Psoas muscle (tissue), 8 donors: ENCODE data around the gene ATP6V0E1. TPM values are rescaled to one million over a fixed set of nuclear protein-coding genes. Genes with fewer than 3 reads are reported as not detected.

ENCODE experiments used
- ATAC-seq, 4 donors: fragments of 200-7000 bp; cut with Tn5 transposase; one replicate each; pipeline ENCODE4 v1.9.1; 2020; ENCODE audit warnings: moderate library complexity in 3 of 4, mild to moderate bottlenecking in 2 of 4
- DNase-seq, 2 donors: peaks; one replicate each; pipeline ENCODE4 v3.0.0-alpha.2; 2020
- H3K27ac ChIP-seq: fragments of 200-600 bp; one replicate; pipeline ENCODE4 v1.8.0; 2022
- H3K27me3 ChIP-seq, 3 donors: fragments of 200-600 bp in 1 of 3; one replicate each; pipeline versions ENCODE4 v1.6.1 to v1.8.0; 2013 to 2022; ENCODE audit warnings: low read length in 2 of 3, mild to moderate bottlenecking in 2 of 3, moderate library complexity in 1 of 3; ENCODE audit not compliant: insufficient read depth in 3 of 3
- H3K36me3 ChIP-seq, 2 donors: fragments of 200-600 bp in 1 of 2; one replicate each; pipeline versions ENCODE4 v1.6.1 to v1.8.0; 2013 to 2022; ENCODE audit warnings: low read depth in 1 of 2, mild to moderate bottlenecking in 1 of 2, moderate library complexity in 1 of 2; ENCODE audit not compliant: insufficient read depth in 1 of 2
- H3K4me1 ChIP-seq: fragments of 200-600 bp; one replicate; pipeline ENCODE4 v1.8.0; 2022
- H3K4me3 ChIP-seq: fragments of 200-600 bp; one replicate; pipeline ENCODE4 v1.8.0; 2022; ENCODE audit warnings: mild to moderate bottlenecking
- H3K9me3 ChIP-seq: fragments of 200-600 bp; one replicate; pipeline ENCODE4 v1.8.0; 2022
- WGBS, 3 donors: extraction: QIAGEN DNeasy Blood & Tissue Kit; methylation state at CpG; one replicate each; pipeline versions ENCODE4 v1.1.6 to v1.1.7; 2013; 5-methylcytosine and 5-hydroxymethylcytosine counted together
- intact Hi-C, 2 donors: fragments of 100-400 bp; cut with DNase I; formaldehyde crosslinking; loops; one replicate each; pipeline versions ENCODE4 v1.11.0 to v1.14.2; 2022
- polyA plus RNA-seq, 3 donors: library from polyadenylated mRNA; stranded (reverse); fragments of 200-250 nt; gene quantifications; one replicate each; pipeline ENCODE4 v1.2.3, GENCODE V29; 2013
- total RNA-seq, 4 donors: library from RNA; stranded (reverse); fragmentation: NEBNext Ultra II Directional in 2 of 4; extraction: Animal tissue kit (Norgen Biotek cat#: 25700) in 2 of 4; gene quantifications; one replicate each; pipeline versions ENCODE4 v1.2.1 to v1.2.4, GENCODE V29; 2021 to 2023
- TF ChIP-seq, protein P1 (sequence below): fragments of 200-600 bp; IDR thresholded peaks from one replicate; pipeline ENCODE4 v1.8.0; 2022; ENCODE audit warnings: antibody characterized with exemption
- donor health status: healthy with polysubstance abuse.
- donor health status: DM: no; HTN: no; CAD: no; lungs with moderate emphysema.
- donor health status: Bipolar disorder and iron deficiency.
- donor health status: healthy.
- donor health status: DM: yes; HTN: yes; CAD: no.
- donor health status: DM: no; HTN: no; CAD: no.
- donor health status: DM: no; HTN: no; CAD: no.
- donor health status: DM: yes; HTN: yes; CAD: no.

Gene ATP6V0E1
- total and polyA plus RNA-seq, 7 donors = 97.8 to 319 (median 163) TPM

DNA sequence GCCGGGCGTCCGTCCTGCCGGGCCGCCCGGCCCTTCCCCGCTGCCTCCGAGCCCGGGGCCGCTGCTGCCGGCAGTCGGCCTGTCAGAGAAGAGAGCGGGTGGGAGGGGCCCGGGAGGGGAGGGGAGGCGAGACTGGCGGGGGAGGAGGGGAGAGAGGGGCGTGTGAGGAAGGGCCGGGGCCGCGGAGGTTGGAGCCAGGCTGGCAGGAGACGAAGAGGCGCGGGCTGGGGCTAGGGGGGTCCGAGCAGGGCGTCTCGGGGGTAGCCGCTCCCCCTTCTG, 73.2 kb downstream of the ATP6V0E1 start:
- intact Hi-C loops = loop anchor here (5.0 to 10.0 kb wide), 3 partner anchors 72 to 88 kb away; partner anchors contain the start of genes ATP6V0E1 (in 2 of the 2) and BNIP1 (in 1 of the 2)
- DNase-seq (no peak), ATAC-seq (peak; percentile 68 to 78 (median 74))
- H3K27ac ChIP-seq = peak overlapping the region; percentile 100
- no peaks in the 10 kb centered on the region for H3K9me3 ChIP-seq
- TF ChIP-seq, protein P1, sequence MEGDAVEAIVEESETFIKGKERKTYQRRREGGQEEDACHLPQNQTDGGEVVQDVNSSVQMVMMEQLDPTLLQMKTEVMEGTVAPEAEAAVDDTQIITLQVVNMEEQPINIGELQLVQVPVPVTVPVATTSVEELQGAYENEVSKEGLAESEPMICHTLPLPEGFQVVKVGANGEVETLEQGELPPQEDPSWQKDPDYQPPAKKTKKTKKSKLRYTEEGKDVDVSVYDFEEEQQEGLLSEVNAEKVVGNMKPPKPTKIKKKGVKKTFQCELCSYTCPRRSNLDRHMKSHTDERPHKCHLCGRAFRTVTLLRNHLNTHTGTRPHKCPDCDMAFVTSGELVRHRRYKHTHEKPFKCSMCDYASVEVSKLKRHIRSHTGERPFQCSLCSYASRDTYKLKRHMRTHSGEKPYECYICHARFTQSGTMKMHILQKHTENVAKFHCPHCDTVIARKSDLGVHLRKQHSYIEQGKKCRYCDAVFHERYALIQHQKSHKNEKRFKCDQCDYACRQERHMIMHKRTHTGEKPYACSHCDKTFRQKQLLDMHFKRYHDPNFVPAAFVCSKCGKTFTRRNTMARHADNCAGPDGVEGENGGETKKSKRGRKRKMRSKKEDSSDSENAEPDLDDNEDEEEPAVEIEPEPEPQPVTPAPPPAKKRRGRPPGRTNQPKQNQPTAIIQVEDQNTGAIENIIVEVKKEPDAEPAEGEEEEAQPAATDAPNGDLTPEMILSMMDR = no peak
- peak overlapping the region; percentile 100 for H3K4me3 ChIP-seq
- H3K4me1 ChIP-seq = peaks cover 23% of the 10 kb centered on the region
- no peaks in the 10 kb centered on the region for H3K27me3 ChIP-seq
- 0 to 1% (median 1%) methylated on average over 15 to 27 of the region's 27 CpGs for WGBS, 3 donors
- no peaks in the 10 kb centered on the region for H3K36me3 ChIP-seq

DNA sequence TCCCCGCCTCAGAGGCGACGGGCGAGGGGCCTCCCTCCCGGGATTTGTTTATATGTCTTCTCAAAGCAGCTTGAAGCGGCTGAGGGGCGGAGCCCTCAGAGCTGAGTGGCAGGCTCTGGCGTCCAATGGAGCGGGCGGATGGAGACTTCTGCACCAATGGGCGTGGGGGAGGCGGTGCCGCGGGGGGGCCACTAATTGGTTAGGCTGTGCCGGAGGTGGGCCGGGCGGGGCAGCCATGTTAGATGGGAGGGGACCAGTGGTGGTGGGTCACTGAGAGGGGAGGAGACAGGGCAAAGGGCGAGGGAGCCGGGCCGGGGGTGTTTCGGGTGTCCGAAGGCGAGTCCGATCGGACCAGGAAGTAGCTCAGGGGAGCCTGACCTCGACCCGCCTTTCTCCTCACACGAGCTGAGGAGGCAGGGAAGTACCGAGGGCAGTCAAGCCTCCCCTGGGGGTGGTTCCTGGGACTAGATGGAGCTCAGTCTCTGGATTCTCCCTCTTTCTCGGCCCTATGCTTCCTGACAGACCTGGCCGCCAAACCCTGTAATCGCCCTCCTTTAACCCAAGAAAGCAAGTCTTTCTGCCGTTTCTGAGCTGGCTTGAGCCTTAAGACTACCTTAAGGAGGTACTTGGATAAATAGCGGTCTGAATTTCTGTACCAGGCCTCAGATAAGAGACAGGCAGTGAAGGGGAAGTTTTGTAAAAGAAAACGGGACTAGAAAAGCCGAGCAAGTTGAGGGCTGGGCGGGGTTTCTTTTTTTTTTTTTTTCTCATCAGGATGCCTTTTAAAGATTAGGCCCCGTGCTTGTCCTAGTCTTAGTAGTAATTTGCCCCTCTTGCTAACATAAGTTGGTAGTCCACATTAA, 73.7 kb downstream of the ATP6V0E1 start:
- TF ChIP-seq, protein P1 = no peak
- peak overlapping the region; percentile 100 for H3K27ac ChIP-seq
- DNase-seq = peak; percentile 99
- ATAC-seq = peak; percentile 94 to 96 (median 95)
- intact Hi-C loops = loop anchor here (5.0 to 10.0 kb wide), 3 partner anchors 72 to 88 kb away; partner anchors contain the start of genes ATP6V0E1 (in 2 of the 2) and BNIP1 (in 1 of the 2)
- no peaks in the 10 kb centered on the region for H3K9me3 ChIP-seq
- H3K27me3 ChIP-seq = no peaks in the 10 kb centered on the region
- peaks cover 29% of the 10 kb centered on the region for H3K4me1 ChIP-seq
- 0 to 1% (median 0%) methylated on average over 34 to 38 of the region's 38 CpGs for WGBS, 3 donors
- no peaks in the 10 kb centered on the region for H3K36me3 ChIP-seq
- peak overlapping the region; percentile 100 for H3K4me3 ChIP-seq

DNA sequence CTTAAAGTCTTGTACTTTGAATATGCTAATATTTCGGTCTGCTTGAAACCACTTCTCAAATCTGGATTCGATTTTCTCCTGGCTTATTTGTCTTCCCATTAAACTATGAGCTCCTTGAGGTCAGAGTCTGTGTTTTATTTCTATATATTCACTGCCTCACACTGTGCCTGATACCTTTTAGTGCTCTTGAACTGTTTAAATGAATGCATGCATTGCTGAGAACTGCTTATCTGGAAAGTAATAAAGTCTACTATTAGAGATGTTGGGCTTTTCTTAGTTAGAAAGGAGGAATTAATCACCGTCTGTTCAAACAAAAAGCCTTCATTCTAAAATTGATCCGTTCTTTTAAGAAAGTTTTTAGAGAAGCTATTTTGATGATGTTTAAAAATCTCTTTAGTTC, 78.6 kb downstream of the ATP6V0E1 start:
- Histone ChIP-seq H3K4me3 (no peak overlapping the region), H3K9me3 (no peaks in the 10 kb centered on the region), H3K4me1 (peaks cover 30% of the 10 kb centered on the region), H3K27me3 (no peaks in the 10 kb centered on the region), H3K27ac (no peak overlapping the region), H3K36me3 (no peaks in the 10 kb centered on the region)
- TF ChIP-seq, protein P1 = no peak
- WGBS, 3 donors = 84 to 89% (median 87%) methylated on average over 4 of the region's 4 CpGs
- ATAC-seq (no peak), DNase-seq (no peak)
- intact Hi-C loops = no loop called here

DNA sequence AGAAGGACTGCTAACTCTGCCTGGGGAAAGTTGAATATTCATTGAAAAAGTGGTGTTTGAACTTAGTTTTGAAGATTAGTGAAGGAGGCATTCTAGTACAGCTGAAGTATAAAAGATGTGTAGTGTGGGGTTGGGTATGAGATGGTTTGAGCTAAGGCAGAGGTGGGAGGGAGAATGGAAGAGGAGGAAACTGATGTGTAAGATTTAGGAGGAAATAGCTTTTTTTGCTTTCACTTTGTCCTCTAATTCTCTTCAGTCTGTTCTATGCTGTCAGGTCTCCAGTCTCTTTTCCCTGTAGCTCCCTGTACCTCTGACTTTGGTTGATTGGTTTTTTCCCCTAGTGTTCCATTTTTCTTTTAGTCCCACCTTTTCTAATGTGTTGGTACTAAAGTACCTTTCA, 81.6 kb downstream of the ATP6V0E1 start:
- Histone ChIP-seq H3K27ac (no peak overlapping the region), H3K9me3 (no peaks in the 10 kb centered on the region), H3K4me1 (peaks cover 22% of the 10 kb centered on the region), H3K36me3 (no peaks in the 10 kb centered on the region), H3K4me3 (no peak overlapping the region), H3K27me3 (no peaks in the 10 kb centered on the region)
- DNase-seq (no peak), ATAC-seq (no peak)
- TF ChIP-seq, protein P1 = no peak
- intact Hi-C loops = no loop called here
